ENCODE measurements around the gene FRAS1. TPM values are rescaled to one million over a fixed set of nuclear protein-coding genes. Genes with fewer than 3 reads are reported as not detected.
"Not testable (repeated sequence)": the region's sequence is repeated elsewhere in the genome, so short reads cannot be mapped to it uniquely, and the experiment has no call there.

The FRAS1 gene
- total RNA-seq, 1 donor from 2014 or later = 12.4 TPM

DNA sequence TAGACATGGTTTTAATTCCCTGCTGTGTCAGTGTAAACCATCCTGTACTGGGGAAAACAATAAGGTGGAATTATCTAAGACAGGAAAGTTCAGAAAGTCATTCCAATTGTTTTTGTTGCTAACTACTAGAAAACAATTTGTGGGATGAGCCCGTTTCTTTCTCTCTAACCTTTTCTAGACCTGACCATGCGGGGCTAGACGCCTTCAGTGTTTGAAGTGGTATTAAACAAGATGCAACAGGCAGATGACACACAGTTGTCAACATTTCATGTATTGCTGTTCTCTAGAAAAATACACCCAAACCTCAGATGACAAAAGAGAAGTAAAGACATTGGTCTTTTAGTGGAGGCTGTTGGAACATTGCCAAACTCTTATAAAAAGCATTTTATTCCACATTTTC, 105.7 kb downstream of the FRAS1 start:
- no peak for DNase-seq (ENCODE audit: low spot score)

GRCh38 chr4:78165758-78166157, 108.6 kb downstream of the FRAS1 start:
- no peak for DNase-seq (ENCODE audit: low spot score)

- DNase-seq (ENCODE audit: low spot score) = no peak
Observed at GRCh38 chr4:78166622-78167021, 109.5 kb downstream of the FRAS1 start.

- DNase-seq (ENCODE audit: low spot score) = no peak
Observed at GRCh38 chr4:78167510-78167909, 110.4 kb downstream of the FRAS1 start.

DNA sequence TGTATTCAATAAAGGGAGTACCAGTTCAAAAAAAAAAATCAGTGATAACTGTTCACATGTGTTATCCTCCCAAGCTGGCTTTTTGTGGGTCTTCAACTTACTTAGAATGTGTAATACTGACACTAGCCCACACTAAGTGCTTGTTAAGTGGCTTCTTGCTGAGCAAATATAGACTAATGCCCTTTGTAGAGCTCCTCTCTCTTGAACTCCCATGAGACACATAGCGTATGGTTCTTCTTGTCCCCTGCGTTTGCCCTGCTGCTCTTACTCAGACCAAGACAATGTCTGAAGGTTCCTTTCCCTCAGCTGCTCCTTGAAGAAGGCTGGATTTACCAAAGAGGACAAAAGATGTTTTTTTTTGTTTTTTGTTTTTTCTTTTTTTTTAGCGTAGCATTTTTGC, 110.9 kb downstream of the FRAS1 start:
- no peak for DNase-seq (ENCODE audit: low spot score)

DNA sequence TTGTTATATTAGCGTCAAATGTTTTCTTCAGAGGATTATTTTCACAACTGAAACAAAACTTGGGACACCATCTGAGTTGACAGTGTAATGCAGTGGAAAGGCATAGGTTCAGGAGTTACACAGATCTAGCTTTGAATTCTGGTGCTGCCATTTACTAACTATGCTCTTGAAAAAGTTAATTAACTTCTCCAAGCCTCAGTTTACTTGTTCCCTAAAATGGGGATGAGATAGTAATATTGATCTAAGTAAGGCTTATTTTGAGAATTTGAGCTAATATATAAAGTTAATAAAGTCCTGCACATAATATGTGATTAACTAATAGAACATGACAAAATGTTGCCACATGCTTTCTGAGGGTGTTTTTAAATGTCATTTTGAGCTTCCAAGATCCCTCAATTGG, 112.6 kb downstream of the FRAS1 start:
- DNase-seq (ENCODE audit: low spot score) = no peak

DNA sequence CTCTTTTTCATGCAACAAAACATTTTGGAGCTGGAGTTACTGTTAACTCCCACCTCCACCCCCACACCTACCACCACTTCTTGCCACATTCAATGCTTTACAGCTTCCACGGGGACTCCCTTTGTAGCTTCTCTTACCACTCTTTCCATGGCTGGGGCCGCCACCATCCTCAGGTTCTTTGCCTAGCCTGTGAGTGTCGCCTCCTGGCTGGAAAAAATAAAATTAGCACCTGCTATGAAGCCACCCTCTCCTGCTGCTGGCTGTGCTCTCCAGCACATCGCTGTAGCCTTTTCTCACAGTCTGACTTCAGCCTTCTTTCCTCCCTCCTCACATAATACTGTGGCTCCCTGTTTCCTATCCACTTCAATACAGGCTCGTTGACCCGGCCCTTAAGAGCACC, 114.4 kb downstream of the FRAS1 start:
- no peak for DNase-seq (ENCODE audit: low spot score)

DNA sequence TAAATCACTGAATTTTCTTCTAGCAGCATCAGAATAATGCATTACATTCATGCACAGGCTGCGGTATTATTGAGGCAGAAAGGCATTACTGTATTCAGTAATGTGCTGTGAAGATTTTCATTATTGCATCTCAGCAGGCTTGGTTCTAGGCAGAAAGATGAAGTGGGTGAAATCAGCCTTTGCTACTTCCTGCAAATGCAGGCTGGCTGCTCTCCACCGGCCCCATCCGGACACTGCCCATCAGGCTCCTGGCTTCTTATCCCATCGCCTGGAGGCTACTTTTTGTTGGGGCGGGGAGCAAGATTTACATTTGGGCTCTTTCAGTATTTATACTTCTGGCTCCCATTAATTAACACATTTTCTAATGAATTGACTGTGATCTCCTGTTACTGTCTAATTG, 117.8 kb downstream of the FRAS1 start:
- DNase-seq (ENCODE audit: low spot score) = no peak

DNA sequence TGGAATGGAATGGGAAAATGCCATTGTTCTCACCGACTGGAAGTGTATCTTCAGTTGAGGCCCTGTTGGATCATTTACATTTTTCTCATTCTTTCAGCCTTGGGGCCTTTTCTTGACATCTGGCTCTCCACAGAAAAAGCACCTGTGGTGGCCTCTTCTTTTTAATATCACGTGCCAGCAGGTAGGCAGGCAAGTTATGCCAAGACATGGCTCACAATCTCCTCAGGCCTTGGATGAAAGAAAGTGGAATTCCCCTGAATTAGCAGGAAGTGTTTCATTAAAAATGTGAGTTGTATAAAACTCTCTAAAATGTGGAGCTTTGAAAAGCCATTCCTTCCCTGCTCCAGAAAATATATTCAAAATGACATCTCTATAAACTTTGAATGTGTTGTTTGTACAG, 122.1 kb downstream of the FRAS1 start:
- no peak for DNase-seq (ENCODE audit: low spot score)

DNA sequence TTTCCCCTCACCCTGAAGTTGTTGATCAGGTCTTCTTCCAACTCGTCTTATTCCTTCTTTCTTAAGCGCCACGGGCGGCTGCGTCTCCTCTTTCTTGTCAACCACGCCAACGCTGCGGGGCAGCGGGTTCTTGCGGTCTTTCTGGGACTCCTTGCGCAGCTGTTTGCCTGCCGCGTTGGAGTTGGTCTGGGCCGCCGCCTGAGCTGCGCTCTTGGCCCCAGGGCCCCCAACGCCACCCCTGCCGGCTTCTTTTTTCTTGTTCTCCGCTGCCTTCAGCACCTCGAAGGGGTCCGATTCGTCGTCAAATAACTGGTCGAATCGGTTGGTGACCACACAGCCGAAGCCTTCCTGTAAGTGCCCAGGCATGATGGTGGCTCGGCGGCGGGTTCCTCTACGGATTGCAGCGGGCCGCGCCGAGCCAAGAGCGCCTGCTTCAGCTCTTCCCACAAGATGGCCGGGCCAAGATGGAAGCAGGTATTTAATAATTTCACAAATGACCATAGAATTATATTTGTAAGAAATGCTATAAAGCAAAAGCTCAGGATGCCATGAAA, 124.6 kb downstream of the FRAS1 start:
- DNase-seq (ENCODE audit: low spot score) = not testable (repeated sequence)

GRCh38 chr4:78184584-78184983, 127.5 kb downstream of the FRAS1 start:
- no peak for DNase-seq (ENCODE audit: low spot score)

GRCh38 chr4:78185117-78185516, 128.0 kb downstream of the FRAS1 start:
- no peak for DNase-seq (ENCODE audit: low spot score)

DNA sequence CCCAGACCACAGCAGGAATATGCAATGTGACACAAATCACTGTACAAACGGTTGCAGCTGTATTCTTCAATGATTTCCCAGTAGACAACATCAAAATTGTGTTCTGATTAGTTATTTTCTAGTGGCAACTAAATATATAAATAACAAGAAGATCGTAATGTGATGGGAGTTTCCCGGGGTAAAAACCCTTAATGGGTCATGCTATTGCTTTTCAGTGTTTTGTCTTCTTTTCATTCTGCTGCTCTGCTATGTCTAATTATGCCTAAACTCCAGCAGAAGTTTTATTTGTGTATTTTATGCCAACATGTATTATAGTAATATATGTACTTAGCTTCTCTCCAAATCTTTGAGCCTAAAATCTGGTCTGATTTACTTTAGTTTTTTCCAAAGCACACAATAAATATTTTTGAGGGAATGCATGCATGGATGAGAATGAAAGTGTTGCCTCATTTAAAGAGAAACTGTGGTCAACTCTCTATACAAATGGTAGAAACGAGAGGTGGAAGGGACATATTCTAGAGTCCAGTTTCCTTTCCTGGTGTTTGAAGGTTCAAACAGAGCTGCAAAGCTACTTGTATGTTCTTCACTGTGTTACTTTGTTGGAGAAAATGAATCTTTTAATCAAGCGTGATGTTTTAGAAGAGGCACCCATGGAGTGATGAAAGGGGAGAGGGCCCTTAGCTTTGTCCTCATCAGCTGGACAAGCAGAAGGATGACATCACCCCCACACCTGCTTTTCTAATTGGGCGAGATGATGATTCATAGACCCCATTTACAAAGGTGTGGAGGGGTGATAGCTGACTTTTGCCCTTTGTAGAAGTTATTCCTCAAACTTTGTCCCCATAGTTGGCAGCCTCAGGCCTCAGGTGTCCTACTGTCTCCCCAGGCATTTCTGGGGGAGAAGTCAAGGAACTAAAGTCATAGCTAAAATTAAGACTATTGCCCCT, 129.7 kb downstream of the FRAS1 start:
- DNase-seq (ENCODE audit: low spot score) = no peak

DNA sequence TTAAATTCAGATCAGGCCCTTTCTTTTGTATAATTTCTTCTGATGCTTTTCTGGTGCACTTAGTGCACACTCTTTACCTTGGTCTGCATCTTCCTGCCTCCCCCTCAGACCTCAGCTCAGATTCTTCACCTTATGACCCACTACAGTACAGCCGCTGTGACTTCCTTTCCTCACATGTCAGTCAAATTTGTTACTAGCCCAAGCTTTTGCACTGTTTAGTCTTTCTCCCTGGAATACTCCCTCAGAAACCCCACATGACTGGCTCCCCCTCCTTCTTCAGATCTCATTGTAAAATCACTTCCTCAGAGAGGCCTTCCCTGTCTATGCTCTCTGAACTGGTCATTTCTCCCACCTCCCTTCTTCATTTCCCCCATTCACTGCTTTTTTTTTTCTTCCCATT, 132.9 kb downstream of the FRAS1 start:
- DNase-seq (ENCODE audit: low spot score) = no peak

DNA sequence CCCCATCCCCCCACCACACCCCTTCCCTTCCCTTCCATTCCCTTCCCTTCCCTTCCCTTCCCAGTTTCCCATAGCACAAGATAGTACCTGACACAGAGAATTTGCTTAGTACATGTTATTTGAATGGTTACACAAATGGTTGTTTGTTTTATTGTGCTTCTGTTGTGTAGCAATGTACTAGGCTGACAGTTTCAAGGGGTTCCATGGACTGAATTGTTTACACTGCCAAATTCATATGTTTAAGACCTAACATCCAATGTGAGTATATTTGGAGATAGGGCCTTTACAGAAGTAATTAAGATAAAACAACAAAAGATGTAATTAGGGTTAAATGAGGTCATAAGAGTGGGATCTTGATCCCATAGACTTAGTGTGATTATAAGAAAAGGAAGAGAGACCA, 133.5 kb downstream of the FRAS1 start:
- no peak for DNase-seq (ENCODE audit: low spot score)

DNA sequence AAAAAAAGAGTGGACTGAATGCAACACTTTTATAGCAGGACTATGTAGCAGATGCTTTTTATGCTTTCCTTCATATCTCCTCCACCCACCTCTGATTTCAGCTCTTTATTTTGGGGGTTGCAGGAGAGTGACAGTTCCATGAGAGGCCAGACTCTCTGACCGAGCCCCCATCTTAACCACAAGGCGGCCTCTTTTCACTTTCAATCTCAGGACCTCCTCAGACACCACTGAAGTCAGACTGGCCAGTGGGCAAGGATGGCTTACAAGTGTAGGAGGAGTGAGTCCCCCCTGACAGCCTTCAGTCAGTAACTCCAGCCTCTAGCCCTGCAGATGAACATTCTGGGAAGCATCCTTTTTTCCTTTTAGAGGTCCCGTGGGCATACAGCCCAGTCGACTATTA, 140.8 kb downstream of the FRAS1 start:
- no peak for DNase-seq (ENCODE audit: low spot score)

- DNase-seq (ENCODE audit: low spot score) = no peak
Observed at GRCh38 chr4:78199984-78200383, 142.9 kb downstream of the FRAS1 start.

- no peak for DNase-seq (ENCODE audit: low spot score)
Observed at GRCh38 chr4:78200949-78201348, 143.8 kb downstream of the FRAS1 start.

DNA sequence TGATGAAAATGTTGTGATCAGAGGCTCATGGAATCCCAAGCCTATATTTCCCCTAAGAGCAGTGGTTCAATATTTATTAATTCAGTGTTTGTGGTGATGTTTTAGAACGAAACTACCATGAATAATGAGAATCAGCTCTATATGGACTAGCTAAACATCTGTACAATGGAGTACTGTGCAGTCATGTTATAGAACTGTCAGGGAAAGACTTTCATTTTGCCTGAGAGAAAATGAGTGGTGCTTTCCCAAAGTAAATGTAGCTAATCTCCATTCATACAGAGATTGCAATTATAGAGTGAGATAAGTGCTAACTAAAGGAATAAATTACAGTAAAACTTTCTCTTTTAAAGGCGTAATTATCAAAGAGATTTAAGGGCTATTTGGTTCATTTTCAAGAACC, 147.1 kb downstream of the FRAS1 start:
- DNase-seq (ENCODE audit: low spot score) = no peak

- DNase-seq (ENCODE audit: low spot score) = no peak
Observed at GRCh38 chr4:78205591-78205990, 148.5 kb downstream of the FRAS1 start.

GRCh38 chr4:78207541-78207940, 150.4 kb downstream of the FRAS1 start:
- no peak for DNase-seq (ENCODE audit: low spot score)

DNA sequence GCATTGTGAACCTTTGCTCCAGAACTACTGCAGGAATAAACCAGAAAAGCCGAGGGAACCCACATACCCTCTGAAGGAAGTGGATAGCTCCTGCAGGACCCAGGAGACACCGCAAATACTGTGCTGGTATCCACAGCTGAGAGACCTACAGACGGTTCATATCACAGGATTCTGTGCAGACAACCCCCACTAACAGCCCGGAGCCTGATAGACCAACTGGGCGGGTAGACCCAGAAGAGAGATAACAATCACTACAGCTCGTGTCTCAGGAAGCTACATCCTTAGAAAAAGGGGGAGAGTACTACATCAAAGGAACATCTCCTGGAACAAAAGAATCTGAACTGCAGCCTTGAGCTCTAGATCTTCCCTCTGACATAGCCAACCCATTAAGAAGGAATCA, 150.8 kb downstream of the FRAS1 start:
- no peak for DNase-seq (ENCODE audit: low spot score)

DNA sequence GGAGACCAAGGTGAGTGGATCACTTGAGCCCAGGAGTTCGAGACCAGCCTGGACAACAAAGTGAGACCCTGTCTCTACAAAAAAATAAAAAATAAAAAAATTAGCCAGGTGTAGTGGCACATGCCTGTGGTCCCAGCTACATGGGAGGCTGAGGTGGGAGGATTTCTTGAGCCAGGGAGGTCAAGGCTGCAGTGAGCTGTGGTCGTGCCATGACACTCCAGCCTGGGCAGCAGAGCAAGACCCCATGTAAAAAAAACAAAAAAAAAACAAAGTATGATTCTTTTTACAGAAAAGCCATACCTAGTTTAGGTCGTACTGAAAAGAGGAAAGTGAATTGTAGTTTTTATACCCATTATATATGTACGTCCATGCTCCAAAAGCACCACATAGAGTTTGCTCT, 151.8 kb downstream of the FRAS1 start:
- DNase-seq (ENCODE audit: low spot score) = not testable (repeated sequence)
